HepG2 (cell line): ENCODE data around the gene TLE2. TPM values are rescaled to one million over a fixed set of nuclear protein-coding genes. Genes with fewer than 3 reads are reported as not detected.

ENCODE experiments used
- ATAC-seq: fragments of 200-7000 bp; cut with Tn5 transposase; 3 replicates; pipeline ENCODE4 v1.9.1; 2020; ENCODE audit warnings: mild to moderate bottlenecking, moderate library complexity
- BruUV-seq: library from RNA; stranded (reverse); fragments of 400-500 nt; replicated peaks from 2 replicates; lab custom pipeline; 2021; lab: Mats Ljungman, UMichigan
- CTCF ChIA-PET: fragments of 300-600 bp; formaldehyde crosslinking; extraction: SDS; loops from one replicate; lab custom pipeline; 2021; ENCODE audit warnings: low total read pairs, inconsistent platforms, low intra/inter-chr PET ratio; lab: Yijun Ruan, JAX
- POLR2A ChIA-PET: fragments of 350-600 bp; sonication (Branson Sonifier 250); formaldehyde crosslinking; loops from one replicate; lab custom pipeline; 2020; ENCODE audit warnings: antibody characterized with exemption, inconsistent platforms; lab: Yijun Ruan, JAX
- DNase-seq: peaks from one replicate; pipeline ENCODE4 v3.0.0-alpha.2; 2015; ENCODE audit warnings: low spot score
- FAIRE-seq: peaks from 3 replicates; lab custom pipeline; 2011; peaks lifted over from hg19 to GRCh38; lab: Jason Lieb, UNC
- H2AFZ ChIP-seq: one replicate; pipeline ENCODE4 v1.6.1; 2011; ENCODE audit warnings: low read length, inconsistent platforms
- H3K27ac ChIP-seq: fragments of 300-600 bp; 3 replicates; pipeline ENCODE4 v1.8.0; 2011; ENCODE audit warnings: mixed run types, mild to moderate bottlenecking, mixed read lengths, low read length, inconsistent platforms; ENCODE audit not compliant: insufficient read depth; ENCODE audit errors: extremely low read length
- H3K27me3 ChIP-seq, 2 experiments: fragments of 200-600 bp in 1 of 2; 2 replicates in 1 of 2; 3 replicates in 1 of 2; pipeline versions ENCODE4 v1.6.0 to v1.8.0; 2011; ENCODE audit warnings: low read length in 2 of 2, mild to moderate bottlenecking in 2 of 2, moderate library complexity in 2 of 2, inconsistent platforms in 1 of 2; ENCODE audit not compliant: insufficient read depth in 2 of 2, control insufficient read depth in 1 of 2
- H3K36me3 ChIP-seq, 2 experiments: fragments of 200-600 bp in 1 of 2; replicated peaks in 1 of 2; 2 replicates in 1 of 2; 3 replicates in 1 of 2; pipeline versions ENCODE4 v1.5.1 to v1.8.0; 2011; ENCODE audit warnings: low read length in 2 of 2, inconsistent platforms in 1 of 2; ENCODE audit not compliant: insufficient read depth in 2 of 2, control insufficient read depth in 1 of 2
- H3K4me1 ChIP-seq: 2 replicates; pipeline ENCODE4 v1.5.1; 2012; ENCODE audit warnings: low read length, inconsistent platforms; ENCODE audit not compliant: insufficient read depth
- H3K4me2 ChIP-seq: 2 replicates; pipeline ENCODE4 v1.6.0; 2011; ENCODE audit warnings: low read depth, low read length, inconsistent platforms
- H3K4me3 ChIP-seq, 3 experiments: fragments of 200-600 bp in 1 of 3; sonication (generic), shearing (Covaris generic) in 1 of 3; replicated peaks in 1 of 3; 2 replicates each; pipeline ENCODE4 v1.5.1; 2011 to 2016; ENCODE audit warnings: low read length in 3 of 3, inconsistent platforms in 2 of 3, low read depth in 2 of 3, mild to moderate bottlenecking in 2 of 3, control low read depth in 1 of 3, mixed read lengths in 1 of 3; ENCODE audit not compliant: insufficient read depth in 1 of 3
- H3K79me2 ChIP-seq: one replicate; pipeline ENCODE4 v1.6.1; 2011; ENCODE audit warnings: low read length, inconsistent platforms; ENCODE audit not compliant: insufficient read depth
- H3K9ac ChIP-seq: 2 replicates; pipeline ENCODE4 v1.6.0; 2011; ENCODE audit warnings: mild to moderate bottlenecking, low read depth, low read length, inconsistent platforms; ENCODE audit not compliant: insufficient read depth
- H3K9me3 ChIP-seq: 2 replicates; pipeline ENCODE4 v1.5.1; 2012; ENCODE audit warnings: mild to moderate bottlenecking, low read length
- H4K20me1 ChIP-seq: 2 replicates; pipeline ENCODE4 v1.6.0; 2011; ENCODE audit warnings: inconsistent platforms, mild to moderate bottlenecking, low read length, moderate library complexity; ENCODE audit not compliant: insufficient read depth
- CENPBD1 ChIP-seq: sonication (generic); formaldehyde crosslinking; IDR thresholded peaks from 2 replicates; pipeline ENCODE4 v1.8.0; 2022; ENCODE audit warnings: missing genetic modification reagents, low read depth, mild to moderate bottlenecking, borderline replicate concordance
- ELF4 ChIP-seq: sonication (generic); formaldehyde crosslinking; IDR thresholded peaks from 2 replicates; pipeline ENCODE4 v1.5.0; 2020; ENCODE audit warnings: missing genetic modification reagents, mild to moderate bottlenecking, moderate library complexity, borderline replicate concordance
- FOSL2 ChIP-seq: sonication (generic); formaldehyde crosslinking; IDR thresholded peaks from 2 replicates; pipeline ENCODE4 v1.4.0; 2020; ENCODE audit warnings: missing genetic modification reagents
- HNRNPH1 ChIP-seq: fragments of 200-400 bp; formaldehyde crosslinking; optimal IDR thresholded peaks from 2 replicates; pipeline ENCODE3; 2017; ENCODE audit warnings: mild to moderate bottlenecking, low read depth, low read length
- IRF9 ChIP-seq: sonication (generic); formaldehyde crosslinking; IDR thresholded peaks from 2 replicates; pipeline ENCODE4 v1.8.0; 2022; ENCODE audit warnings: missing genetic modification reagents, mild to moderate bottlenecking, borderline replicate concordance
- MAZ ChIP-seq, 2 experiments: sonication (generic) in 1 of 2; formaldehyde crosslinking in 1 of 2; IDR thresholded peaks; 2 replicates each; pipeline versions ENCODE4 v1.5.0 to v1.6.1; 2012 to 2020; ENCODE audit warnings: low read depth in 2 of 2, mild to moderate bottlenecking in 2 of 2, borderline replicate concordance in 1 of 2, improper control_type of control experiment in 1 of 2, low read length in 1 of 2, missing genetic modification reagents in 1 of 2, moderate library complexity in 1 of 2
- MLXIP ChIP-seq: sonication (generic); formaldehyde crosslinking; IDR thresholded peaks from 2 replicates; pipeline ENCODE4 v1.9.0; 2021; ENCODE audit warnings: missing genetic modification reagents, borderline replicate concordance
- MXD4 ChIP-seq: IDR thresholded peaks from 2 replicates; pipeline ENCODE4 v1.6.1; 2016; ENCODE audit warnings: mild to moderate bottlenecking, missing biosample characterization, missing genetic modification reagents
- RXRB ChIP-seq: IDR thresholded peaks from 2 replicates; pipeline ENCODE4 v1.6.1; 2016; ENCODE audit warnings: borderline replicate concordance, missing genetic modification reagents, missing compliant biosample characterization
- SIX1 ChIP-seq: sonication (generic); formaldehyde crosslinking; IDR thresholded peaks from 2 replicates; pipeline ENCODE4 v1.4.0; 2020; ENCODE audit warnings: missing genetic modification reagents, borderline replicate concordance
- ZFY ChIP-seq: sonication (generic); formaldehyde crosslinking; IDR thresholded peaks from 2 replicates; pipeline ENCODE4 v1.4.0; 2020; ENCODE audit warnings: missing genetic modification reagents
- ZNF30 ChIP-seq: sonication (generic); formaldehyde crosslinking; IDR thresholded peaks from 2 replicates; pipeline ENCODE4 v1.5.0; 2020; ENCODE audit warnings: mild to moderate bottlenecking, missing genetic modification reagents
- ZNF691 ChIP-seq: sonication (generic); formaldehyde crosslinking; IDR thresholded peaks from 2 replicates; pipeline ENCODE4 v1.4.0; 2020; ENCODE audit warnings: missing genetic modification reagents, low read depth, mild to moderate bottlenecking, borderline replicate concordance
- ZNF766 ChIP-seq: sonication (generic); formaldehyde crosslinking; IDR thresholded peaks from 2 replicates; pipeline ENCODE4 v1.5.0; 2020; ENCODE audit warnings: missing genetic modification reagents, borderline replicate concordance
- WGBS: methylation state at CpG from one replicate; pipeline ENCODE4 v1.1.6; 2017; ENCODE audit warnings: low lambda C conversion rate; 5-methylcytosine and 5-hydroxymethylcytosine counted together
- in situ Hi-C: cut with HindIII; loops from 2 replicates; pipeline ENCODE4 v1.10.0; 2017; ENCODE audit warnings: low pct_unique_long_range_greater_than_20kb; ENCODE audit not compliant: extremely low pct_ligation_motif_present
- intact Hi-C: fragments of 100-400 bp; cut with micrococcal nuclease; formaldehyde crosslinking; loops from one replicate; pipeline ENCODE4 v1.10.0; 2022; ENCODE audit not compliant: unreplicated experiment
- polyA plus RNA-seq, 8 experiments: library from polyadenylated mRNA; depleted of rRNA in 3 of 8; stranded (reverse) in 7 of 8; unstranded in 1 of 8; fragments of >200 nt; fragmentation: Illumina TruSeq in 4 of 8; extraction: Trizol in 4 of 8; gene quantifications; 2 replicates each; pipeline versions ENCODE4 v1.2.1 to v1.2.3, GENCODE V29; 2011 to 2016; ENCODE audit warnings: low read depth in 4 of 8, missing spikeins in 1 of 8, mixed read lengths in 1 of 8; ENCODE audit not compliant: insufficient read depth in 1 of 8
- total RNA-seq, 5 experiments: library from RNA; depleted of rRNA; stranded (reverse); fragments of >200 nt; fragmentation: Illumina TruSeq; extraction: Trizol; gene quantifications; 2 replicates each; pipeline ENCODE4 v1.2.3, GENCODE V29; 2016; ENCODE audit warnings: low read depth in 1 of 5

The TLE2 gene
- total and polyA plus RNA-seq, 2 of the 13 experiments (the other 11 are each of a cell fraction or from before 2014, with no cell fraction given) = 0.07 to 0.81 TPM

GRCh38 chr19:3066482-3067049 lies 37.5 kb upstream of the TLE2 start:
- CTCF ChIA-PET = no interaction called here
- peaks cover 71% of the 10 kb centered on the region for H3K4me1 ChIP-seq
- H3K27ac ChIP-seq = no peak overlapping the region
- peak; percentile 28 for DNase-seq
- no peak overlapping the region for H2AFZ ChIP-seq
- no peaks in the 10 kb centered on the region for H3K27me3 ChIP-seq
- no peaks in the 10 kb centered on the region for H3K36me3 ChIP-seq
- ATAC-seq = no peak
- H3K79me2 ChIP-seq = no peaks in the 10 kb centered on the region
- intact Hi-C loops = no loop called here
- no peak overlapping the region for H3K9ac ChIP-seq
- no peak overlapping the region; the same call in 1 of the 2 replicates for H3K4me2 ChIP-seq
- FAIRE-seq = no peak
- no peak overlapping the region for H3K4me3 ChIP-seq
- POLR2A ChIA-PET = no interaction called here
- BruUV-seq = no TSS peak
- in situ Hi-C loops = no loop called here
- WGBS = 57% methylated on average over 14 of the region's 16 CpGs
- H4K20me1 ChIP-seq = no peaks in the 10 kb centered on the region
- no peaks in the 10 kb centered on the region for H3K9me3 ChIP-seq
- TF ChIP-seq MLXIP (CRISPR knock-in tag) (peak; percentile 91), ELF4 (CRISPR knock-in tag) (peak; percentile 64; the same call in 1 of the 2 replicates), SIX1 (CRISPR knock-in tag) (no peak), MXD4 (CRISPR knock-in tag) (0 out of 2 replicates have a peak, but pooled peaks have one; percentile 31), ZNF766 (no peak), IRF9 (CRISPR knock-in tag) (0 out of 2 replicates have a peak, but pooled peaks have one; percentile 6), ZNF691 (CRISPR knock-in tag) (0 out of 2 replicates have a peak, but pooled peaks have one; percentile 19), RXRB (peak; percentile 57), CENPBD1 (CRISPR knock-in tag) (no peak), ZFY (0 out of 2 replicates have a peak, but pooled peaks have one; percentile 5), FOSL2 (peak; percentile 55), MAZ (IDR thresholded peaks at IDR 0.05; ENCODE audit: borderline replicate concordance, low read depth, low read length) (no peak), MAZ (CRISPR knock-in tag; IDR thresholded peaks at IDR 0.05; ENCODE audit: low read depth) (peak; percentile 45; the same call in 1 of the 2 replicates), ZNF30 (no peak), HNRNPH1 (no peak)
